Activated CD8-positive, alpha-beta memory T cell treated with anti-CD3 and anti-CD28 coated beads for 36 hours (primary cell): Measurements from ENCODE around the gene S100P. TPM values are rescaled to one million over a fixed set of nuclear protein-coding genes. Genes with fewer than 3 reads are reported as not detected.

Experiments
- CTCF ChIA-PET: fragments of 350-600 bp; sonication (Branson Sonifier 250); formaldehyde crosslinking; loops from one replicate; lab custom pipeline; 2021; ENCODE audit warnings: antibody characterized with exemption; lab: Charles Lee
- POLR2A ChIA-PET: fragments of 350-600 bp; sonication (Branson Sonifier 250); formaldehyde crosslinking; loops from one replicate; lab custom pipeline; 2021; ENCODE audit warnings: antibody characterized with exemption; lab: Charles Lee
- total RNA-seq, 2 experiments: library from RNA; stranded (reverse); gene quantifications; one replicate each; pipeline ENCODE4 v1.2.3, GENCODE V29; 2021

The S100P gene
- total RNA-seq, 2 experiments from 2014 or later = 3.2 to 4.3 TPM

DNA sequence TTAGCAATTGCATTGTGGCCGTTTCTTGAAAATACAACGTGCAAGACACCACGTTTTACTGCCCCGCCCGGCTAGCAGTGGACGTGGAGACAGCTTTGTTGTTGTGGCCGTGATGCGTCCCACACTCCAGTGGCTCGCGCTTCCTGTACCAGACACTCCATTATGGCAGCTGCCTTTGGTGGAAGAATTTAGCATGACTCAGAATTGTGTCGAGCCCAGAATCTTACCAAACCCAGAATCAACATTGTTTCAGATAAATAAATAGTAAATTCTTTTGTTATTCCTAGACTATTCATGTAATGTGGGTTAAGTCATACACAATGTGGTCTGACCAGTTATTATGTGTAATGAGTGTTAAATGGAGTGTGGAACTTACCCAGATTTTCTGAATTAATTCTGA is 25.3 kb upstream of the S100P start:
- ChIA-PET POLR2A (no interaction called here), CTCF (no interaction called here)

DNA sequence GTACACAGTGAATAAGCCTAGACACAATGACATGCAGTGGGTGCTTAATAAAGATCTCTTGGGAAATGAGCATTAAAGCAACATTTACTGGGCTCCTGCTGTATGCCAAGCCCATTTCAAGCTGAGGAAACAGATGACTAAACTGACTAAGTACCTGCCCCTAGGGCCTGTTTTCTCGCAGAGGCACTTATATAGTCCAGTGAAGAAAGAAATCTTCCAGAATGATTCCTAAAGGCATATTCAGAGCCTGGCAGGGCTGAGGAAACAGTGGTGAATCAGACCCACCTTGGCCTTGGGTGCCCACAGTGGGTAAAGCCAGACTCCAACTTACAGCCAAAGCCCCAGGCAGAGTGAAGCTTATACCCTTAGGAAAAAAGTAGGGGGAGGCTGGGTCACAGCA is 22.0 kb upstream of the S100P start:
- ChIA-PET CTCF (interaction anchor here (1.3 kb wide), 1 partner anchor 44 kb away, joined by 3 read pairs; the partner anchor contains the start of gene BLOC1S4), POLR2A (interaction anchor here (0.6 kb wide), 1 partner anchor 1557 kb away, joined by 5 read pairs; no protein-coding TSS in a partner anchor)

DNA sequence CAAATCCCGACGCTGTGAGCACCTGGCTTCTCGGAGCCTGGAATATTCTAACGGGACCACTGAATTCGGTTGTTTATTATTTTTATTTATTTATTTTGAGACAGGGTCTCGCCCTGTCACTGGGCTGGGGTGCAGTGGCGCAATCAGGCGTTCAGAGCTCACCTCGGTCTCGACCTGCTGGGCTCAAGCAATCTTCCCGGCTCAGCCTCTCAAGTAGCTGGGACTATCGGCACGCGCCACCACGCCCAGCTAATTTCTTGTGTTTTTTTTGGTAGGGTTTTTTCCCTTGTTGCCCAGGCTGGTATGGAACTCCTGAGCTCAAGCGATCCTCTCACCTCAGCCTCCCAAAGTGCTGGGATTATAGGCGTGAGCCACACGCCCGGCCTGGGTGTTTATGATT is 21.5 kb upstream of the S100P start:
- CTCF ChIA-PET = interaction anchor here (1.3 to 2.0 kb wide), 2 partner anchors 30 to 43 kb away, joined by 3 to 6 read pairs; partner anchors contain the start of gene BLOC1S4
- POLR2A ChIA-PET = no interaction called here

DNA sequence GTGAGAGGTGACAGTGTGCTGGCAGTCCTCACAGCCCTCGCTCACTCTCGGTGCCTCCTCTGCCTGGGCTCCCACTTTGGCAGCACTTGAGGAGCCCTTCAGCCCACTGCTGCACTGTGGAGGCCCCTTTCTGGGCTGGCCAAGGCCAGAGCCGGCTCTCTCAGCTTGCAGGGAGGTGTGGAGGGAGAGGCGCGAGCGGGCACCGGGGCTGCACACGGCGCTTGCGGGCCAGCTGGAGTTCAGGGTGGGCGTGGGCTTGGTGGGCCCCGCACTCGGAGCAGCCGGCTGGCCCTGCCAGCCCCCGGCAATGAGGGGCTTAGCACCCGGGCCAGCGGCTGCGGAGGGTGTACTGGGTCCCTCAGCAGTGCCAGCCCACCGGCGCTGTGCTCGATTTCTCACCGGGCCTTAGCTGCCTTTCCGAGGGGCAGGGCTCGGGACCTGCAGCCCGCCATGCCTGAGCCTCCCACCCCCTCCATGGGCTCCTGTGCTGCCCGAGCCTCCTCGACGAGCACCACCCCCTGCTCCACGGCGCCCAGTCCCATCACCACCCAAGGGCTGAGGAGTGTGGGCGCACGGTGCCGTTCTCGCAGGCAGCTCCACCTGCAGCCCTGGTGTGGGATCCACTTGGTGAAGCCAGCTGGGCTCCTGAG is 21.0 kb upstream of the S100P start:
- ChIA-PET POLR2A (interaction anchor here (0.8 to 4.2 kb wide), 7 partner anchors 9 to 43 kb away, joined by 4 to 55 read pairs (median 17); partner anchors contain the start of genes BLOC1S4, MRFAP1 and MRFAP1L1), CTCF (interaction anchor here (1.3 to 5.1 kb wide), 5 partner anchors 8 to 43 kb away, joined by 3 to 37 read pairs (median 8); partner anchors contain the start of genes BLOC1S4 and S100P)

DNA sequence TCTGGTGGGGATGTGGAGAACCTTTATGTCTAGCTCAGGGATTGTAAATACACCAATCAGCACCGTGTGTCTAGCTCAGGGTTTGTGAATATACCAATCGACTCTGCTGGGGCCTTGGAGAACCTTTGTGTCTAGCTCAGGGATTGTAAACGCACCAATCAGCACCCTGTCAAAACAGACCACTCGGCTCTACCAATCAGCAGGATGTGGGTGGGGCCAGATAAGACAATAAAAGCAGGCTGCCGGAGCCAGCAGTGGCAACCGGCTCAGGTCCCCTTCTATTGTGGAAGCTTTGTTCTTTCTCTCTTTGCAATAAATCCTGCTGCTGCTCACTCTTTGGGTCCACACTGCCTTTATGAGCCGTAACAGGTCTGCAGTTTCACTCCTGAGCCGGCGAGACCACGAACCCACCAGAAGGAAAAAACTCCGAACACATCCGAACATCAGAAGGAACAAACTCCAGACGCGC is 20.5 kb upstream of the S100P start:
- ChIA-PET POLR2A (interaction anchor here (0.8 to 4.2 kb wide), 11 partner anchors 9 to 395 kb away, joined by 3 to 55 read pairs (median 9); partner anchors contain the start of genes BLOC1S4, GRPEL1, MRFAP1 and MRFAP1L1), CTCF (interaction anchor here (1.0 to 5.1 kb wide), 5 partner anchors 9 to 33 kb away, joined by 4 to 37 read pairs (median 8); partner anchors contain the start of genes MRFAP1 and S100P)

DNA sequence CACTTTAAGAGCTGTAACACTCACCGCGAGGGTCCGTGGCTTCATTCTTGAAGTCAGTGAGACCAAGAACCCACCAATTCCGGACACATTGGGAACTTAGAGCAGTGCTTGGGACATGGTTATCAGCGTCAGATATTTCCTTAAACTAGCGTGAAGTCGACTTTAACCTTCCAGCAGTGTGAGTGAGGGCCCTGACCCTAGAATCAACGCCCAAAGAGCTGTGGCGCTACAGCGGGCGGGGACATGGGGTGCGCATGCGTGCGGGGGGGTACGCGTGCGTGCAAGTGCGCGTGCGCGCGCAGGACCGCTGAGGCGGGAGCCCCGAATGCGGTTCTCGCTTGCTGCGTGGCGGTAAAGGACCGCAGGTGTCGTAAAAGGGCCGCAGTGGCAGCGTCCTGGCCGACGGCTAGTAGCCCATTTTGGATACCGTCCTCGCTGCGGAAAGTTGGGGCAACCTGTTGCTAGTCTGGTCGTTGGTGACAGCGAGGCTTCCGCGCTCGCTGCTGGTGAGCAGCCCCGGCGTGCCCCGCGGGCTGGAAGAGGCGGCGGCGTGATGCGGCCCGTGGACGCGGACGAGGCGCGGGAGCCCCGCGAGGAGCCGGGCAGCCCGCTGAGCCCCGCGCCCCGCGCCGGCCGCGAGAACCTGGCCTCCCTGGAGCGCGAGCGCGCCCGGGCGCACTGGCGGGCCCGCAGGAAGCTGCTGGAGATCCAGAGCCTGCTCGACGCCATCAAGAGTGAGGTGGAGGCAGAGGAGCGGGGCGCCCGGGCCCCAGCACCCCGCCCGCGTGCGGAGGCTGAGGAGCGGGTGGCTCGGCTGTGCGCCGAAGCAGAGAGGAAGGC is 19.8 kb upstream of the S100P start:
- ChIA-PET POLR2A (interaction anchor here (0.6 to 4.2 kb wide), 15 partner anchors 10 to 394 kb away, joined by 3 to 55 read pairs (median 8); partner anchors contain the start of genes BLOC1S4, GRPEL1, MRFAP1 and MRFAP1L1), CTCF (interaction anchor here (0.8 to 5.1 kb wide), 20 partner anchors 9 to 235 kb away, joined by 3 to 37 read pairs (median 5); partner anchors contain the start of genes MRFAP1 and S100P)

DNA sequence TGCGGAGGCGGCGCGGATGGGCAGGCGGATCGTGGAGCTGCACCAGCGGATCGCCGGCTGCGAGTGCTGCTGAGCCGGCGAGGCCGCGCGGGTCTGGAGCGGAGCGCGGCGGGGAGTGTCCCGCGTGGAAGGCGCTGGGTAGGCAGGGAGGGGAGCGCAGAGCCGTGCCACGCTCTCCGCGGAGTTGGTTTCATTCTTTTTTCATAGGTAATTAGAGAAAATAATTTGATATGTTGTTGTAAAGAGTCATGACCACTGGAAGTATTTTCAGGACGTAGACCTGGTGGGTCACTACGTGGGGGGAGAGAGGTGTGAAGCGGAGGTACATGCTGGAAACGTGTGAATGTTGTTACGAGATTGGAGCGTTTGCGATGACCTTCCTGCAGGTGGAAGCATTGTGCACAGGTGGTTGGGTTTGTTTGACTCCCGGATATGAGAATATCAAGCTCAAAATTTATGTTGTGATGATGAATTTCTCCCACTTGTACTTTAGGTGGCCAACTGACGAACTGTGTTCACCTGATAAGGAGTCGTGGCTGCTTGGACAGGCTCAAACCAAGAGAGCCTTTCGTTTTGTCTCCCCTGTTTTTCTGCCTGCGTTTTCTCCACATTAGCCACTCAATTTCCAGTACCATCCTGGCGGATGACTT is 19.1 kb upstream of the S100P start:
- CTCF ChIA-PET = interaction anchor here (0.6 to 5.1 kb wide), 22 partner anchors 10 to 337 kb away, joined by 3 to 37 read pairs (median 4); partner anchors contain the start of gene S100P
- POLR2A ChIA-PET = interaction anchor here (0.7 to 4.2 kb wide), 11 partner anchors 16 to 393 kb away, joined by 4 to 55 read pairs (median 8); partner anchors contain the start of genes BLOC1S4, GRPEL1, MRFAP1 and MRFAP1L1

DNA sequence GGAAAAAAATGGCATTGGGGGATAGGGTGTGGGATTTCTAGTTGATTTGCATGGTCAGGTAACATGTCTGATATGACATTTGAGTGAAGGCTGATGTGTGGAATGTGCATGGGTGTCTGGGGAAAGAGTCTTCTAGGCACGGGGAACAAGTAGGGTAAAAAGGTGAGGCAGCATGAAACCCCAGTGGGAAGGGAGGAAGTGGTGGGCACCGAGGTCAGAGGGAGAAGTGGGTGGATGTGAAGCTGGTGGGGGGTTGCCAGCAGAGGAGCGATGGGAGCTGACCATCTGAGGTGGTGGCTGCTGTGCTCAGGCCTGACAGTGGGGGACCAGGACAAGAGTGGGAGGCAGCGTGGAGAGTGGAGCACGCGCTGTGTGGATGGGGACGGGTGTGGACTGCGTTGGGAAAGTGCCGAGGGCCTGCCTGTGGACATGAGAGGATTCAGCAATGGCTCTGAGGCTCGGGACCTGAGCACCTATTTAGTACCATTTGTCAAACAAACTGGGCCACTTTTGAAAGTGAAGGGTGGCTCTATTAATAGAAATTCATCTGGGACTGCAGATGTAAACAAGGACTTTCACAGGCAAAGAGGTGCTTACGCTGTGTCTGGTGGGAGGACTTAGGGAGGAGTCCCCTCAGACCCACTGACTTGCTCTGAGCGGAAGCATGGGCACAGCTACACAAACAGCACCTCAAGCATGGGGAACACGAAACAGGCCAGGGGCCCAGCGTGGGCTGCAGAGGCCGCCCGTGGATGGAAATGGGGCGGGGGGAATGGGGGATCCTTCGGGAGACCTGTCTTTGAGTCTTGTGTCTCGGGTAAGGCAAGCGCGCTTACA is 16.7 kb upstream of the S100P start:
- ChIA-PET CTCF (interaction anchor here (5.1 kb wide), 1 partner anchor 13 kb away, joined by 37 read pairs; no protein-coding TSS in a partner anchor), POLR2A (interaction anchor here (4.2 kb wide), 1 partner anchor 13 kb away, joined by 55 read pairs; no protein-coding TSS in a partner anchor)

DNA sequence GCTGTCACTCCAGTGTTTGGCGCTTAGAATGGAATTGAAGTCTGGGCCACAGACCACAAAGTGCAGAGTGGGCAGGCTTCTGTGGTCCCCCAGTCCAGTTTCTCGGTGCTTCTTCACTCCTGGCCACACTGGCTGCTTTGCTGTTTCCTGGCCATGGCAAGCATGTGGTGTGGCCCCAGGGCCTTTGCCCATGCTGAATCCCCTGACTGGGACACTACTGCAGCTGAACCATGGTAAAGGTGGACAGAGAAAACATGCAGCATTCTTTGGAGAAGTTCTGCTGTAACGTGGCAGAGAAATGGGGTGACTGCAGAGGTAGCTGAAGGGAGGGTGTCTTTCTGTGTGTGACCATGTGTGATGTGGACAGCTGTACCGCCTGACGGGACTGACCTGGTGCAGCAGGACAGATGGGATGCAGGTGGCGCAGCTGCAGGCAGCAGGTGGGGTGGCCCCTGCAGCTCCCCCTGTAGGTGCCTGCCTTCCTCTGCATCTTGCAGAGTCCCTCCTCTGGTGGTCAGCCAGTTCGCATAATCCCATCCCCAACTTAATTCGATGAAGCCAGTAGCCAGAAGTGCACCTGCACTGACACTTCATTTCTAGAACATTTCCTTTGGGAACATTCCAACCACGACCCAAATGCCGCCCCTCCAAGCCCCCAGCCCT is 13.2 kb upstream of the S100P start:
- ChIA-PET CTCF (interaction anchor here (0.9 to 1.6 kb wide), 4 partner anchors 10 to 193 kb away, joined by 3 to 5 read pairs (median 4); no protein-coding TSS in a partner anchor), POLR2A (no interaction called here)

DNA sequence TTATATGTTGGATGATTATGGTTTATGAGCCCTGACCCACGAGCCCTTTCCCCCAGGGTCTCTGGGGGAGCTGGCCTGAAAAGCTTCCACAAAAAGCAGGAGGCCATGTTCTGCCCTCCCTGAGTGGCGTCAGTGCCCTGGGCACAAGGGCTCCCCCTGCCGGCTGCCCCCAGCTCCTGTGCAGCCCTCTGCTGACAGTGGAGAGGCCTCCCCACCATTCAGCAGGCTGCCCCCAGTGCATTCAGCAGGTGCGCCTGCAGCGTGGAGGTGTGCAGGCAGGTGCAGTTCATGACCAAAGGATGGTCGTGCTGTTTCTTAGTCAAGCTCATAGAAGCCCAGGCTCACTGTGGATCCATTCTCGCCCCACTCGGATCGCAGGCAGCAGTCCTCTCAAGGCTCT is 12.5 kb upstream of the S100P start:
- ChIA-PET CTCF (interaction anchor here (1.1 to 1.6 kb wide), 3 partner anchors 10 to 192 kb away, joined by 3 to 5 read pairs (median 4); no protein-coding TSS in a partner anchor), POLR2A (no interaction called here)

DNA sequence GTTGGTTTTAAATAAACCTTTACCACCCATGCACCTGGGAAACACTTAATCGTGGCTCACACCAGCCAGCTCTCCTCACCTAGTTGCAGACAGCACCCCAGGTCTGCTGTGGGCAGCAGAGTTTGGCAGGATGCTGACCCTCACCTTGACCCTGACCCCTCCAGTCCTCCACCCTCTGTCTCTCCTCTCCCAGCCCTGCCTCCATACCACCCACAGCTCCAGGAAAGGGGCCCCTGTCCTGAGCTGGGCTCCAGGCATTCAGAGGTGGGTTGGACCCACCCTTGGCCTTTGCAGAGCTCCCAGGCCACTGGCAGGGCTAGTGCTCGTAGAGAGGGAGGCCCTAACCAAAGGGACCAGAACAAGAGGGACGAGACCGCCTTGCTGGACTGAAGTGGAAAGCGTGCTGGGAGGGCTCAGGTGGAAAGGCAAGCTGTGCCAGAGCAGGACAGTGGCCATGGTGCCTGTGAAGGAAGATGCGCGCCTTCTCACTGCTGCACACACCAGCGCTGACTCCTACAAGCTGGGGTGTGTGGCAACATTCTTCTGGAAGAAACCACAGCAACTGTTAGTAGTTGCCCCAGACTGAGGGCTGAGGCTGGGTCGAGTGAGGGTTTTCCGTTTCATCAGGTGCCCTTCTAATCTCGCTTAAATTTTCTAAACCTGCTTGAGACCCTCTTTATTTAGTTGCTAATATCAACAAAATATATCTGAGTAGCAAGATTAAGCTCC is 10.7 kb upstream of the S100P start:
- ChIA-PET POLR2A (no interaction called here), CTCF (interaction anchor here (0.6 to 1.1 kb wide), 3 partner anchors 11 to 330 kb away, joined by 3 to 4 read pairs (median 3); no protein-coding TSS in a partner anchor)

DNA sequence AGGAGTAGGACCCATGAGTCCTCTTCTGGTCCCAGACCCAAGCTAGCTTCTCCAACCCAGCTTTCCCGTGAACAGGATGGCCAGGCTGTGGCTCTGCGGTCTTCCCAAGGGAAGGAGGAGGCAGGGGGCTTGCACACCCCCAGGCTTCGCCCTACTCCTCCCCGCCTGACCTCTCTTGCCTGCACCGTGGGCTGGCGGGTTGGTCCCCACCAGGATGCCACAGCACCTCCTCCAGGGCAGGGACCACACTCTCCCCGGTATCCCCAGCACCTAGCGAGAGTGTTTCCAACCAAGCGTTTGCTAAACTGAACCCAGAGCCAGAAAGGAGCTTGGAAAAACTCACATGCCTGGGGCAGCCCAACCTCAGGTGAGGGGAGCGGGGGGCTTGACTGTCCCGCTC is 9.0 kb upstream of the S100P start:
- CTCF ChIA-PET = interaction anchor here (1.6 kb wide), 1 partner anchor 10 kb away, joined by 5 read pairs; no protein-coding TSS in a partner anchor
- POLR2A ChIA-PET = interaction anchor here (0.6 kb wide), 1 partner anchor 359 kb away, joined by 4 read pairs; the partner anchor contains the start of gene TADA2B

DNA sequence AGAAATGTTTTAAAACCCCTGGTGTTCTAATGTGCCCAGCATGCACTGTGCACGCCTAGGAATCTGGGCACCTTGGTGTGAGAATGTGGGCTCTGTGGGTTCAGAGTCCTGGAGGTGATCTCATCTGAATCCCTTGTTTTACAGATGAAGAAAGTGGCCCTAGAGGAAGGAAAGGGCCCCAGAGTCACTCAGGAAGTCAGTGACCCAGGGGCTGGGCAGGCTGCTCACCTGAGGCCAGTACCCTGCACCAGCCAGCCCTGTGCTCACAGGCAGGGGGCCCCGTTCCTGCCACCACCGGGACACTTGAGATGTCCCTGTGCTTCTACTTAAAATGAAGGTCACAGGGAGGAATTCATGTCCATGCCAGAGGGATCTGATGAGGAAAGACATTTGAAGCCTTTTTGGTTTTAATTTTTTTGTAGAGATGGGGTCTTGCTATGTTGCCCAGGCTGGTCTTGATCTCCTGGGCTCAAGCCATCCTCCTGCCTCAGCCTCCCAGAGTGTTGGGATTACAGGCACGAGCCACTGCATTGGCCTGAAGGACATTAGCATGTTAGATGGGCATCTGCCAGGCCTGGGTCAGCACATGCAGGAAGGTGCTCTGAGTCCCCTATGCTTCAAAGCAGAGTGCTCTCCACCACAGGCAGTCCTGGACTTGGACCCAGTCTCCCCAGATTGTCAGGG is 7.4 kb upstream of the S100P start:
- ChIA-PET POLR2A (interaction anchor here (0.8 kb wide), 1 partner anchor 91 kb away, joined by 3 read pairs; no protein-coding TSS in a partner anchor), CTCF (interaction anchor here (0.9 kb wide), 1 partner anchor 10 kb away, joined by 4 read pairs; no protein-coding TSS in a partner anchor)

DNA sequence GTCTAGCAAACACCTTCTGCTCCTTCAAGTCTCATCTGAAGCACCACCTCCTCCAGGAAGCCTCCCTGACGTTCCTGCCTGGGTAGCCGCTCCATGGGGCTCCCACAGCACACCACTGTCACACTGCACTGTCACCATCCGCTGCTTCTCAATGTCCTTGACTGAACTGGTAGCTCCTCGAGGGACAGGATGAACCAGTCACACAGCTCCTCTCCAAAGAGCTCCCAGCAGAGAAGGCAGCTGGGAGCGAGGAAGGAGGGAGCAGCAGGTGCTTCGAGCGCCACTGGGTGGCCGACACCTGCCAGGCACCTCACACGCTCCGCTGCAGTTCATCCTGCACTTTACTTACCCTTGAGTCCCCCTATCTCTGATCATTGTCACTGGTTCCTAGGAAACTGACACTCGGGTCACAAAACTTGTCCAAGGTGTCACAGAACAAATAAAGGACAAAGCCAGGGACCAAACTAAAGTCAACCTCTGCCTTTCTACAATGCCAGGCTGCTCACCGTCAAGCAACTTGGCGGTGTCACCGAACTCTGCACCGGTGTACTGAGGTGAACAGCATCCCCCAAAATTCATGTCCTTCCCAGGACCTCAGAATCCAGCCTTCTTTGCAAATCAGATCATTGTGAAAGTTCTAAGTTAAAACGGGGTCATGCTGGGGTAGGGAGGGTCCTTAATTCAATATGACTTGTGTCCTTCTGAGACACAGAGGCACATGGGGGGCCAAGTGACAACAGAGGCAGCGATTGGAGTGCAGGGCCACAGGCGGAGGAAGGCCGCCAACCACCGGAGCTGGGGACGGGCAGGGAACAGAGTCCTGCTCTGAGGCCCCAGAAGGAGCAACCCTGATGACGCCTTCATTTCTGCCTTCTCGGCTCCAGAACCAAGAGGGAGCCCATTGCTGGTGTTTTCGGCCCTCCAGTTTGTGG is 5.5 kb upstream of the S100P start:
- POLR2A ChIA-PET = interaction anchor here (0.6 to 3.5 kb wide), 3 partner anchors 13 to 221 kb away, joined by 3 to 55 read pairs (median 4); a partner anchor contains a TSS
- CTCF ChIA-PET = interaction anchor here (1.0 to 3.7 kb wide), 3 partner anchors 13 to 14 kb away, joined by 7 to 37 read pairs (median 9); a partner anchor contains a TSS
